ENCODE data around the gene PTPDC1. TPM values are rescaled to one million over a fixed set of nuclear protein-coding genes. Genes with fewer than 3 reads are reported as not detected.

PTPDC1 gene
- total and polyA plus RNA-seq, 9 of the 15 experiments (the other 6 are each of a cell fraction or from before 2014, with no cell fraction given), result 1.1 to 8.1 (median 5.7) TPM

DNA sequence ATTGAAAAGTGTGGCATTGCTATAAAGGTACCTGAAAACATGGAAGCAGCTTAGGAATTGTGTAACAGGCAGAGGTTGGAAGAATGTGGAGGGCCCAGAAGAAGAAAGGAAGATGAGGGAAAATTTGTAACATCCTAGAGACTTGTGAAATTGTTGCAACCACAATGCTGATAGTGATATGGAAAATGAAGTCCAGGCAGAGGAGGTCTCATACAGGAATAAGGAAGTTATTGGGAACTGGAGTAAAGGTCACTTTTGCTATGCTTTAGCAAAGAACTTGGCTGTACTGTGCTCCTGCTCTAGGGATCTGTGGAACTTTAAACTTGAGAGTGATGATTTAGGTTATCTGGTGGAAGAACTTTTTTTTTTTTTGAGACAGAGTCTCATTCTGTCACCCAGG, 43.5 kb downstream of the PTPDC1 start:
- Histone ChIP-seq H3K9me1 (ENCODE audit: control insufficient read depth, insufficient read depth, low read length) (no peaks in the 10 kb centered on the region), H3K79me2 (ENCODE audit: control insufficient read depth, insufficient read depth, low read length) (no peaks in the 10 kb centered on the region), H3K4me1 (replicated peaks in 1 of 2; ENCODE audit: control insufficient read depth in 2 of 2, insufficient read depth in 2 of 2, low read length in 2 of 2) (no peaks in the 10 kb centered on the region), H4K20me1 (replicated peaks; ENCODE audit: control insufficient read depth, insufficient read depth, low read length) (no peaks in the 10 kb centered on the region), H3K4me3 (no peak overlapping the region), H3K27ac (ENCODE audit: extremely low read depth, low read depth, low read length) (no peak overlapping the region), H3K27me3 (ENCODE audit: control insufficient read depth in 2 of 2, insufficient read depth in 2 of 2, low read length in 2 of 2) (no peaks in the 10 kb centered on the region), H2AFZ (ENCODE audit: low read depth, low read length) (no peak overlapping the region), H3K4me2 (ENCODE audit: insufficient read depth, low read length) (no peak overlapping the region), H3K9me3 (replicated peaks; ENCODE audit: control insufficient read depth, insufficient read depth, low read depth, low read length) (peaks cover 14% of the 10 kb centered on the region), H3K36me3 (ENCODE audit: control insufficient read depth, insufficient read depth, low read length) (no peaks in the 10 kb centered on the region), H3K9ac (ENCODE audit: insufficient read depth in 1 of 2, low read depth in 2 of 2, low read length in 2 of 2) (no peak overlapping the region)
- ChIA-PET POLR2A (interaction anchor here (0.6 to 0.7 kb wide), 2 partner anchors 536 to 965 kb away, joined by 3 read pairs; no protein-coding TSS in a partner anchor), CTCF (ENCODE audit: low intra/inter-chr PET ratio) (no interaction called here)
- DNase-seq (ENCODE audit: extremely low read depth in 1 of 4, low spot score in 3 of 4) (no peak), ATAC-seq (no peak), FAIRE-seq (no peak)
- in situ Hi-C loops (cut with MboI), result no loop called here
- intact Hi-C loops (cut with micrococcal nuclease), result no loop called here
- BruUV-seq (replicated peaks), result no TSS peak
- TF ChIP-seq HOXB6 (CRISPR knock-in tag; IDR thresholded peaks at IDR 0.05; ENCODE audit: borderline replicate concordance), result no peak
- TF ChIP-seq ZNF644 (tag; IDR thresholded peaks at IDR 0.05; ENCODE audit: low read depth), result no peak
- TF ChIP-seq, protein P1, sequence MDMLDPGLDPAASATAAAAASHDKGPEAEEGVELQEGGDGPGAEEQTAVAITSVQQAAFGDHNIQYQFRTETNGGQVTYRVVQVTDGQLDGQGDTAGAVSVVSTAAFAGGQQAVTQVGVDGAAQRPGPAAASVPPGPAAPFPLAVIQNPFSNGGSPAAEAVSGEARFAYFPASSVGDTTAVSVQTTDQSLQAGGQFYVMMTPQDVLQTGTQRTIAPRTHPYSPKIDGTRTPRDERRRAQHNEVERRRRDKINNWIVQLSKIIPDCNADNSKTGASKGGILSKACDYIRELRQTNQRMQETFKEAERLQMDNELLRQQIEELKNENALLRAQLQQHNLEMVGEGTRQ (CRISPR knock-in tag; IDR thresholded peaks at IDR 0.05), result no peak
- TF ChIP-seq, protein P2, sequence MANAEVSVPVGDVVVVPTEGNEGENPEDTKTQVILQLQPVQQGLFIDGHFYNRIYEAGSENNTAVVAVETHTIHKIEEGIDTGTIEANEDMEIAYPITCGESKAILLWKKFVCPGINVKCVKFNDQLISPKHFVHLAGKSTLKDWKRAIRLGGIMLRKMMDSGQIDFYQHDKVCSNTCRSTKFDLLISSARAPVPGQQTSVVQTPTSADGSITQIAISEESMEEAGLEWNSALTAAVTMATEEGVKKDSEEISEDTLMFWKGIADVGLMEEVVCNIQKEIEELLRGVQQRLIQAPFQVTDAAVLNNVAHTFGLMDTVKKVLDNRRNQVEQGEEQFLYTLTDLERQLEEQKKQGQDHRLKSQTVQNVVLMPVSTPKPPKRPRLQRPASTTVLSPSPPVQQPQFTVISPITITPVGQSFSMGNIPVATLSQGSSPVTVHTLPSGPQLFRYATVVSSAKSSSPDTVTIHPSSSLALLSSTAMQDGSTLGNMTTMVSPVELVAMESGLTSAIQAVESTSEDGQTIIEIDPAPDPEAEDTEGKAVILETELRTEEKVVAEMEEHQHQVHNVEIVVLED (CRISPR knock-in tag; IDR thresholded peaks at IDR 0.05), result no peak
- no peak for TF ChIP-seq SNRNP70 (optimal IDR thresholded peaks at IDR 0.05; ENCODE audit: low read depth, low read length)
- TF ChIP-seq, protein P3, sequence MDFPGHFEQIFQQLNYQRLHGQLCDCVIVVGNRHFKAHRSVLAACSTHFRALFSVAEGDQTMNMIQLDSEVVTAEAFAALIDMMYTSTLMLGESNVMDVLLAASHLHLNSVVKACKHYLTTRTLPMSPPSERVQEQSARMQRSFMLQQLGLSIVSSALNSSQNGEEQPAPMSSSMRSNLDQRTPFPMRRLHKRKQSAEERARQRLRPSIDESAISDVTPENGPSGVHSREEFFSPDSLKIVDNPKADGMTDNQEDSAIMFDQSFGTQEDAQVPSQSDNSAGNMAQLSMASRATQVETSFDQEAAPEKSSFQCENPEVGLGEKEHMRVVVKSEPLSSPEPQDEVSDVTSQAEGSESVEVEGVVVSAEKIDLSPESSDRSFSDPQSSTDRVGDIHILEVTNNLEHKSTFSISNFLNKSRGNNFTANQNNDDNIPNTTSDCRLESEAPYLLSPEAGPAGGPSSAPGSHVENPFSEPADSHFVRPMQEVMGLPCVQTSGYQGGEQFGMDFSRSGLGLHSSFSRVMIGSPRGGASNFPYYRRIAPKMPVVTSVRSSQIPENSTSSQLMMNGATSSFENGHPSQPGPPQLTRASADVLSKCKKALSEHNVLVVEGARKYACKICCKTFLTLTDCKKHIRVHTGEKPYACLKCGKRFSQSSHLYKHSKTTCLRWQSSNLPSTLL (IDR thresholded peaks at IDR 0.05), result no peak
- TF ChIP-seq HLTF (IDR thresholded peaks at IDR 0.05), result no peak
- no peak for TF ChIP-seq U2AF2 (optimal IDR thresholded peaks at IDR 0.05; ENCODE audit: low read depth, low read length)
- TF ChIP-seq CBX8 (IDR thresholded peaks at IDR 0.05; ENCODE audit: borderline replicate concordance, extremely low read depth, low read depth, low read length, poor library complexity, severe bottlenecking), result no peak
- TF ChIP-seq ZNF584 (CRISPR knock-in tag; IDR thresholded peaks at IDR 0.05; ENCODE audit: low read depth), result no peak
- TF ChIP-seq, protein P4, sequence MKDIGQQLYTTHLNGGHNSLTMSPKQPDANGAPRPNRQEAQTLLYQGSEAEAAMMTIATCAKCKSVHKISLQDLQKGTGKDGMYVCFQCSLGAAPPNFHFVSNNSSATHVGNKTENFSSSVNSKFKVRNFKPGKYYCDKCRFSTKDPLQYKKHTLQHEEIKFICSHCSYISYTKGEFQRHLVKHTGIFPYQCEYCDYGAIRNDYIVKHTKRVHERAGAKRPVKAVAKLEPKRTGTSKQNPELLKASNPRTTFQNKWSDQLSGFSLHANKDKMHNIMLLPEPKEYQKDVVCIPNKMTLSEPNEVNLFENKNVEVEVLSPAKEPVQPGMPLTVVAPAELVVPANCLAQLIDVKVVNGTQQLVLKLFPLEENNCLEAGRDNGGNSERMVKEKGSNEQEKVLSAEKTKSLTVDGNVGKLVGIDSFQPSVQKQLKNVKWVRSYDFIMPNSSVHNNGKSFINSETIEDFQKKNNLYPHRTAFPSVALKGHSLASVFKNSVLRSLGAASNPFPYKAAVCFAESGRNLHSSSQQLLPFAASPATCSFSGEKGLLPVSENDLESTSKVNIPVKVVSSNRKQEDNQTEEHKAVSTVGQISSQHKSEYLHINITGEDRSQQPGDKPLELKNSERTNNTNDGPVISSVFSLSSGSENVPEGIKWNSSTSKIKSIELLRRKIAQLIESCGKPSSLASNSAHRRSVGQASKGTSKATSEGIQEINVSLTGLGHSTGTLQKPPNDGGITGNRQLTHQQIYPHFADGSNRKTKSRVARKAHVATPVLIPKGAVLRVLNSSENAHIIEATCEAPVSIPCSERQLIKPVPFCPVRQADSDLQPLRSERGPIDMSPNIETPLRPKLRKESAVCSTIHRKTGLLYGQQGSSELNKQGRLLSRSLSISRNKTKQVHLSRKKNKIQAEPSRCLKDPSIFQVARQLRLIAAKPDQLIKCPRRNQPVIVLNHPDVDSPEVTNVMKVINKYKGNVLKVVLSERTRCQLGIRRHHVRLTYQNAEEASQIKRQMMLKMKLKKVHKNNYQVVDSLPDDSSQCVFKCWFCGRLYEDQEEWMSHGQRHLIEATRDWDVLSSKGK (CRISPR knock-in tag; IDR thresholded peaks at IDR 0.05), result no peak

Measured in K562 (cell line).